SU-DHL-6 (cell line): ENCODE results near the gene AKAP6.

Experiments used
- H2AFZ ChIP-seq: fragments of 200-600 bp; sonication (generic); 2 replicates; pipeline ENCODE4 v1.6.1; 2014; ENCODE audit warnings: low read depth, mild to moderate bottlenecking, moderate library complexity, mixed read lengths, antibody characterized with exemption, low read length; ENCODE audit not compliant: severe bottlenecking
- H3F3A ChIP-seq: fragments of 200-600 bp; shearing (Covaris generic); 2 replicates; pipeline ENCODE4 v1.6.0; 2016; ENCODE audit warnings: antibody characterized with exemption, mild to moderate bottlenecking; ENCODE audit not compliant: insufficient read depth
- H3K27ac ChIP-seq: fragments of 200-600 bp; sonication (generic); 2 replicates; pipeline ENCODE4 v1.5.1; 2016; ENCODE audit warnings: low read depth, mild to moderate bottlenecking, low read length, moderate library complexity, mixed read lengths
- H3K27me3 ChIP-seq: fragments of 200-600 bp; sonication (generic), shearing (Covaris generic); 2 replicates; pipeline ENCODE4 v1.6.0; 2014; ENCODE audit warnings: mild to moderate bottlenecking, low read length
- H3K36me3 ChIP-seq: fragments of 200-600 bp; sonication (generic); 2 replicates; pipeline ENCODE4 v1.6.1; 2014; ENCODE audit warnings: mild to moderate bottlenecking, low read length, mixed read lengths
- H3K4me2 ChIP-seq: fragments of 300-600, 200-600 bp; shearing (Covaris generic), sonication (generic); 2 replicates; pipeline ENCODE4 v1.6.0; 2014; ENCODE audit warnings: low read length, low read depth, mild to moderate bottlenecking; ENCODE audit not compliant: poor library complexity, severe bottlenecking
- H3K4me3 ChIP-seq: fragments of 200-600 bp; sonication (generic); 2 replicates; pipeline ENCODE4 v1.5.1; 2014; ENCODE audit warnings: antibody characterized with exemption, low read length, mild to moderate bottlenecking, mixed read lengths; ENCODE audit not compliant: insufficient read depth, poor library complexity, severe bottlenecking
- H3K79me2 ChIP-seq: fragments of 200-600 bp; sonication (generic); 2 replicates; pipeline ENCODE4 v1.6.1; 2014; ENCODE audit warnings: mild to moderate bottlenecking, low read length, moderate library complexity; ENCODE audit not compliant: insufficient read depth
- H3K9ac ChIP-seq: fragments of 200-600 bp; sonication (generic); 2 replicates; pipeline ENCODE4 v1.7.0; 2014; ENCODE audit warnings: mild to moderate bottlenecking, low read length
- H3K9me2 ChIP-seq: fragments of 200-600 bp; sonication (generic); replicated peaks from 2 replicates; pipeline ENCODE4 v1.6.1; 2014; ENCODE audit warnings: low read length; ENCODE audit not compliant: insufficient read depth
- H3K9me3 ChIP-seq: fragments of 200-600 bp; sonication (generic); 2 replicates; pipeline ENCODE4 v1.6.1; 2014; ENCODE audit warnings: low read length, mixed read lengths; ENCODE audit not compliant: insufficient read depth
- H4K20me1 ChIP-seq: fragments of 200-600 bp; sonication (generic); 2 replicates; pipeline ENCODE4 v1.6.1; 2014; ENCODE audit warnings: low read depth, mild to moderate bottlenecking, antibody characterized with exemption, low read length, moderate library complexity, mixed read lengths
- EZH2phosphoT487 ChIP-seq: fragments of 200-600 bp; sonication (generic), shearing (Covaris generic); conservative IDR thresholded peaks from 2 replicates; pipeline ENCODE4 v1.6.1; 2018; ENCODE audit warnings: mild to moderate bottlenecking, antibody characterized with exemption, low read length, moderate library complexity, mixed read lengths
- TF ChIP-seq, protein P1 (sequence below): fragments of 200-600 bp; sonication (generic); IDR thresholded peaks from one replicate; pipeline ENCODE4 v1.5.1; 2017; ENCODE audit warnings: antibody characterized with exemption, mild to moderate bottlenecking, low read length, moderate library complexity; ENCODE audit not compliant: insufficient read depth, poor library complexity, severe bottlenecking

The AKAP6 gene

DNA sequence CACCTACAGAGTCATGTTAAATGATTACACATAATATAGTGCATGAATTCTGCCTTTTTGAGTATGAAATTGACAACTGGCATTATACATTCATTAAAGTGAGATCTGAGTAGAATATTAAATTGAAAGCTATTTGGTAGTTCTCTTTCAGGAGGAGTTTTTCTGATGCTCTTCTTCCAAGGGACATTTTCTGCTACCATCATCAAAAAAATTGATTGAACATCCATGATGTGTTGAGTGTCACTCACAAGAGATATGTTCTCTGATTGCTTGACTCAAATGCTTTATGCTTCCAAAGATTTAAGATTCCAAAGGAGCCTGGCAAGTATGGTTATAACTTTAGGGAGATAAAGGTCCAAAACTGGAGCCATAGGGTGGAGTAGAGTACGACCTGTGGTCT lies 64.9 kb downstream of the AKAP6 start:
- no peaks in the 10 kb centered on the region for H3K27me3 ChIP-seq
- no peaks in the 10 kb centered on the region for H3F3A ChIP-seq
- H3K4me2 ChIP-seq = no peak overlapping the region
- no peak overlapping the region for H3K9ac ChIP-seq
- H3K9me2 ChIP-seq = no peaks in the 10 kb centered on the region
- H2AFZ ChIP-seq = no peak overlapping the region
- no peaks in the 10 kb centered on the region for H4K20me1 ChIP-seq
- no peak overlapping the region for H3K27ac ChIP-seq
- H3K9me3 ChIP-seq = no peaks in the 10 kb centered on the region
- no peaks in the 10 kb centered on the region for H3K79me2 ChIP-seq
- H3K36me3 ChIP-seq = no peaks in the 10 kb centered on the region
- H3K4me3 ChIP-seq = no peak overlapping the region
- TF ChIP-seq, protein P1, sequence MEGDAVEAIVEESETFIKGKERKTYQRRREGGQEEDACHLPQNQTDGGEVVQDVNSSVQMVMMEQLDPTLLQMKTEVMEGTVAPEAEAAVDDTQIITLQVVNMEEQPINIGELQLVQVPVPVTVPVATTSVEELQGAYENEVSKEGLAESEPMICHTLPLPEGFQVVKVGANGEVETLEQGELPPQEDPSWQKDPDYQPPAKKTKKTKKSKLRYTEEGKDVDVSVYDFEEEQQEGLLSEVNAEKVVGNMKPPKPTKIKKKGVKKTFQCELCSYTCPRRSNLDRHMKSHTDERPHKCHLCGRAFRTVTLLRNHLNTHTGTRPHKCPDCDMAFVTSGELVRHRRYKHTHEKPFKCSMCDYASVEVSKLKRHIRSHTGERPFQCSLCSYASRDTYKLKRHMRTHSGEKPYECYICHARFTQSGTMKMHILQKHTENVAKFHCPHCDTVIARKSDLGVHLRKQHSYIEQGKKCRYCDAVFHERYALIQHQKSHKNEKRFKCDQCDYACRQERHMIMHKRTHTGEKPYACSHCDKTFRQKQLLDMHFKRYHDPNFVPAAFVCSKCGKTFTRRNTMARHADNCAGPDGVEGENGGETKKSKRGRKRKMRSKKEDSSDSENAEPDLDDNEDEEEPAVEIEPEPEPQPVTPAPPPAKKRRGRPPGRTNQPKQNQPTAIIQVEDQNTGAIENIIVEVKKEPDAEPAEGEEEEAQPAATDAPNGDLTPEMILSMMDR = no peak
- TF ChIP-seq EZH2phosphoT487 = no peak

DNA sequence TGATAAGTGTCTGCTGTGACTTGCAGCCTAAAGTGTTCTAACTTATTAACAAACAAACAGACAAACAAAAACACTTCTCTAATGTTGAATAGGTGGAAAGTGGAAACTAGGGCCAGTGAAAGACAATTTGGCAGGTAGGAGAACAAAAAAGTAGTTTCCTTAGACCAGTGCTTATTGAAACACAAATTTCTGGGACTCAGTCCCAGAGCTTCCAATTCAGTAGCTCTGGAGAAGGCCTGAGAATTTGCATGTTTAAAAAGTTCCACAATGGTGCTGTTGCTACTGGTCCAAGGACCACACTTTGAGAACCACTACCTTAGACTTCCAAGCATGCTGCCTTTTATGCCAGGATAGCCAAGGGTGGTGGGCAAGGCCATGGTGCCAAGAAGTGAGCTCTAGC lies 67.8 kb downstream of the AKAP6 start:
- no peaks in the 10 kb centered on the region for H4K20me1 ChIP-seq
- no peak overlapping the region for H2AFZ ChIP-seq
- no peaks in the 10 kb centered on the region for H3K27me3 ChIP-seq
- H3K79me2 ChIP-seq = no peaks in the 10 kb centered on the region
- H3K9me3 ChIP-seq = no peaks in the 10 kb centered on the region
- no peak overlapping the region for H3K9ac ChIP-seq
- no peak overlapping the region for H3K4me2 ChIP-seq
- H3K36me3 ChIP-seq = no peaks in the 10 kb centered on the region
- H3F3A ChIP-seq = no peaks in the 10 kb centered on the region
- TF ChIP-seq, protein P1 = no peak
- TF ChIP-seq EZH2phosphoT487 = no peak
- H3K27ac ChIP-seq = no peak overlapping the region
- no peak overlapping the region for H3K4me3 ChIP-seq
- no peaks in the 10 kb centered on the region for H3K9me2 ChIP-seq

DNA sequence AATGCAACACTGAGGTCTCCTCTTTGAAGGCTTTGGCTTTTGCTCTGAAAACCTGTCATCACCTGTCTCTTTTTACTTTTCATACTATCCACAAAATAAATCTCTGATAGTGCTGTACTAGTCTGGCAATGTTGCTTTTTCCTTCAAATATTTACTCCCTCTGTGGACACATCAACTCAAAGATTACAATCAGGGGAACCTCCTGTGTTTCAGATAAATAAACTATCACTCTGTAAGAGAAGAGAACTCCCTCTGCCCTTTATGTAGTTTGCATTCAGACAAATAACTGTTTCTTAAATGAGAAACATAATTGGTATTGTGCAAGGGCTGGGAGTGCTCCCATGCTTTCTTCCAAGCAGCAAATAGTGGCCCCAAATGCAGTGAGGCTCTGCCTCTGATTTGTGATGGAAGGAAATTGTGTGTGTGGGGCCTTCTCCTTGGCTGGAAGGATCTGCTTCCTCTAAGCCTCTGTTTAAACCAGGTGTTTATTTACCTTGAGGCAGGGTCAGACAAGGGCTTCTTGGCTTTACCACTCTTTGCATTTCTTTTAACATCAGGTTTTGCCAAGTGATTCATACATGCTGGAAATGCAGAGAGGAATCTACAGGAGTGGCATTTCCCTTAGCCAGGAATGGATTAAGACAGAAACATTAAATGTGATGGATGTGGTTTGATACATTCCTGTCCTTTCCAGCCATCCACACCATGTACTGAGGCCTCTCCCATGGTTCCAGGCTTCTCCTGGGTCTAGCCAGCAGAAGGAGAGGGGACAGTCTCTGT lies 69.0 kb downstream of the AKAP6 start:
- Histone ChIP-seq H3F3A (no peaks in the 10 kb centered on the region), H3K9ac (no peak overlapping the region), H3K36me3 (no peaks in the 10 kb centered on the region), H3K4me3 (no peak overlapping the region), H3K9me3 (no peaks in the 10 kb centered on the region), H3K9me2 (no peaks in the 10 kb centered on the region), H3K4me2 (no peak overlapping the region), H2AFZ (no peak overlapping the region), H4K20me1 (no peaks in the 10 kb centered on the region), H3K27me3 (no peaks in the 10 kb centered on the region), H3K79me2 (no peaks in the 10 kb centered on the region), H3K27ac (no peak overlapping the region)
- TF ChIP-seq, protein P1 = no peak
- TF ChIP-seq EZH2phosphoT487 = no peak
